ENCODE data around the gene FAM13C. TPM values are rescaled to one million over a fixed set of nuclear protein-coding genes. Genes with fewer than 3 reads are reported as not detected.

FAM13C gene
- total and polyA plus RNA-seq, 2 of the 13 experiments (the other 11 are each of a cell fraction or from before 2014, with no cell fraction given), result 0.07 to 0.26 TPM

DNA sequence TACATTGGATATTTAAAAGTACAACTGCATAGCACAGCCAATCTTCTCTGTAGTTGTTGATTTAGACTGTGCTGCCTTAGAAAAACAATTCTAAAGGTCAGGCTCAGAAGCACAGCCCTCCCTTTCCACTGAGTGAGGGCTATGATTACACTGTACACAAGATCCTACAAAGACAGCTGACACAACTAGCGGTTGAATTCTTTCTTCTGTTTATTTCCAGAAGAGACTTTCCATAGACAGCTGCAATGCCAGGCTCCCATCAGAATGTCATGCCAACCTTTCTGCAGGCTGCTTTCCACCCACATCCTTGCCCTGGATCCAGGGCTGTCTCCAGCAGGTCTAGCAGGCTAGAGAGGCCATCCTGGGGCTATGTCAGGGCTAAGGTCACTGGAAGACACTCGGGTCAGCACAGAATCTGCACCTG lies 39.3 kb downstream of the FAM13C start (continued):
- TF ChIP-seq PAF1 (CRISPR knock-in tag; IDR thresholded peaks at IDR 0.05) (no peak), RORA (CRISPR knock-in tag; IDR thresholded peaks at IDR 0.05) (no peak), GFI1 (CRISPR knock-in tag; IDR thresholded peaks at IDR 0.05; ENCODE audit: borderline replicate concordance) (no peak), TOE1 (CRISPR knock-in tag; IDR thresholded peaks at IDR 0.05) (no peak), SMC3 (IDR thresholded peaks at IDR 0.05; ENCODE audit: low read length) (no peak), ZNF703 (CRISPR knock-in tag; IDR thresholded peaks at IDR 0.05; ENCODE audit: borderline replicate concordance) (no peak), FOXM1 (CRISPR knock-in tag; IDR thresholded peaks at IDR 0.05) (no peak), SYNCRIP (IDR thresholded peaks at IDR 0.05; ENCODE audit: insufficient read depth, low read depth, low read length) (no peak), ZMYM2 (CRISPR knock-in tag; IDR thresholded peaks at IDR 0.05) (no peak), MEIS2 (CRISPR knock-in tag; IDR thresholded peaks at IDR 0.05) (no peak), PHF21A (CRISPR knock-in tag; IDR thresholded peaks at IDR 0.05) (no peak), RELA (CRISPR knock-in tag; IDR thresholded peaks at IDR 0.05) (no peak), MAZ (IDR thresholded peaks at IDR 0.05; ENCODE audit: borderline replicate concordance, low read depth, low read length) (no peak), MAZ (CRISPR knock-in tag; IDR thresholded peaks at IDR 0.05; ENCODE audit: low read depth) (no peak), MED1 (CRISPR knock-in tag; IDR thresholded peaks at IDR 0.05) (peak; percentile 60; the same call in 1 of the 2 replicates), MTA1 (CRISPR knock-in tag; IDR thresholded peaks at IDR 0.05; ENCODE audit: borderline replicate concordance) (no peak), TARDBP (CRISPR knock-in tag; IDR thresholded peaks at IDR 0.05) (peak; percentile 49; the same call in 1 of the 2 replicates), KLF15 (CRISPR knock-in tag; IDR thresholded peaks at IDR 0.05; ENCODE audit: borderline replicate concordance) (no peak), ZNF253 (CRISPR knock-in tag; IDR thresholded peaks at IDR 0.05; ENCODE audit: borderline replicate concordance) (no peak)
- TF ChIP-seq, protein P1, sequence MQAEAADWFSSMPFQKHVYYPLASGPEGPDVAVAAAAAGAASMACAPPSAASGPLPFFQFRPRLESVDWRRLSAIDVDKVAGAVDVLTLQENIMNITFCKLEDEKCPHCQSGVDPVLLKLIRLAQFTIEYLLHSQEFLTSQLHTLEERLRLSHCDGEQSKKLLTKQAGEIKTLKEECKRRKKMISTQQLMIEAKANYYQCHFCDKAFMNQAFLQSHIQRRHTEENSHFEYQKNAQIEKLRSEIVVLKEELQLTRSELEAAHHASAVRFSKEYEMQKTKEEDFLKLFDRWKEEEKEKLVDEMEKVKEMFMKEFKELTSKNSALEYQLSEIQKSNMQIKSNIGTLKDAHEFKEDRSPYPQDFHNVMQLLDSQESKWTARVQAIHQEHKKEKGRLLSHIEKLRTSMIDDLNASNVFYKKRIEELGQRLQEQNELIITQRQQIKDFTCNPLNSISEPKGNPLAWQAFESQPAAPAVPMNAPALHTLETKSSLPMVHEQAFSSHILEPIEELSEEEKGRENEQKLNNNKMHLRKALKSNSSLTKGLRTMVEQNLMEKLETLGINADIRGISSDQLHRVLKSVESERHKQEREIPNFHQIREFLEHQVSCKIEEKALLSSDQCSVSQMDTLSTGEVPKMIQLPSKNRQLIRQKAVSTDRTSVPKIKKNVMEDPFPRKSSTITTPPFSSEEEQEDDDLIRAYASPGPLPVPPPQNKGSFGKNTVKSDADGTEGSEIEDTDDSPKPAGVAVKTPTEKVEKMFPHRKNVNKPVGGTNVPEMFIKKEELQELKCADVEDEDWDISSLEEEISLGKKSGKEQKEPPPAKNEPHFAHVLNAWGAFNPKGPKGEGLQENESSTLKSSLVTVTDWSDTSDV (CRISPR knock-in tag; IDR thresholded peaks at IDR 0.05), result no peak
- TF ChIP-seq, protein P2, sequence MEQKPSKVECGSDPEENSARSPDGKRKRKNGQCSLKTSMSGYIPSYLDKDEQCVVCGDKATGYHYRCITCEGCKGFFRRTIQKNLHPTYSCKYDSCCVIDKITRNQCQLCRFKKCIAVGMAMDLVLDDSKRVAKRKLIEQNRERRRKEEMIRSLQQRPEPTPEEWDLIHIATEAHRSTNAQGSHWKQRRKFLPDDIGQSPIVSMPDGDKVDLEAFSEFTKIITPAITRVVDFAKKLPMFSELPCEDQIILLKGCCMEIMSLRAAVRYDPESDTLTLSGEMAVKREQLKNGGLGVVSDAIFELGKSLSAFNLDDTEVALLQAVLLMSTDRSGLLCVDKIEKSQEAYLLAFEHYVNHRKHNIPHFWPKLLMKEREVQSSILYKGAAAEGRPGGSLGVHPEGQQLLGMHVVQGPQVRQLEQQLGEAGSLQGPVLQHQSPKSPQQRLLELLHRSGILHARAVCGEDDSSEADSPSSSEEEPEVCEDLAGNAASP (CRISPR knock-in tag; IDR thresholded peaks at IDR 0.05; ENCODE audit: borderline replicate concordance), result no peak
- TF ChIP-seq, protein P3, sequence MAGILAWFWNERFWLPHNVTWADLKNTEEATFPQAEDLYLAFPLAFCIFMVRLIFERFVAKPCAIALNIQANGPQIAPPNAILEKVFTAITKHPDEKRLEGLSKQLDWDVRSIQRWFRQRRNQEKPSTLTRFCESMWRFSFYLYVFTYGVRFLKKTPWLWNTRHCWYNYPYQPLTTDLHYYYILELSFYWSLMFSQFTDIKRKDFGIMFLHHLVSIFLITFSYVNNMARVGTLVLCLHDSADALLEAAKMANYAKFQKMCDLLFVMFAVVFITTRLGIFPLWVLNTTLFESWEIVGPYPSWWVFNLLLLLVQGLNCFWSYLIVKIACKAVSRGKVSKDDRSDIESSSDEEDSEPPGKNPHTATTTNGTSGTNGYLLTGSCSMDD (CRISPR knock-in tag; IDR thresholded peaks at IDR 0.05), result no peak
- TF ChIP-seq, protein P4, sequence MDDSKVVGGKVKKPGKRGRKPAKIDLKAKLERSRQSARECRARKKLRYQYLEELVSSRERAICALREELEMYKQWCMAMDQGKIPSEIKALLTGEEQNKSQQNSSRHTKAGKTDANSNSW (CRISPR knock-in tag; IDR thresholded peaks at IDR 0.05; ENCODE audit: borderline replicate concordance), result no peak
- TF ChIP-seq, protein P5, sequence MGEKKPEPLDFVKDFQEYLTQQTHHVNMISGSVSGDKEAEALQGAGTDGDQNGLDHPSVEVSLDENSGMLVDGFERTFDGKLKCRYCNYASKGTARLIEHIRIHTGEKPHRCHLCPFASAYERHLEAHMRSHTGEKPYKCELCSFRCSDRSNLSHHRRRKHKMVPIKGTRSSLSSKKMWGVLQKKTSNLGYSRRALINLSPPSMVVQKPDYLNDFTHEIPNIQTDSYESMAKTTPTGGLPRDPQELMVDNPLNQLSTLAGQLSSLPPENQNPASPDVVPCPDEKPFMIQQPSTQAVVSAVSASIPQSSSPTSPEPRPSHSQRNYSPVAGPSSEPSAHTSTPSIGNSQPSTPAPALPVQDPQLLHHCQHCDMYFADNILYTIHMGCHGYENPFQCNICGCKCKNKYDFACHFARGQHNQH (CRISPR knock-in tag; IDR thresholded peaks at IDR 0.05), result no peak; the same call in 1 of the 2 replicates

All from HepG2 (cell line).